ENCODE measurements around the gene UTS2R. TPM values are rescaled to one million over a fixed set of nuclear protein-coding genes. Genes with fewer than 3 reads are reported as not detected.

UTS2R gene
- total RNA-seq, 1 donor from 2014 or later, result not detected

- Mint-ChIP-seq H3K27ac (no peak overlapping the region), H3K4me3 (no peak overlapping the region), H3K9me3 (no peaks in the 10 kb centered on the region), H3K36me3 (ENCODE audit: low read depth) (no peaks in the 10 kb centered on the region), H3K27me3 (ENCODE audit: insufficient read depth) (no peaks in the 10 kb centered on the region), H3K4me1 (ENCODE audit: low read depth) (peaks cover 4% of the 10 kb centered on the region)
- intact Hi-C loops (cut with micrococcal nuclease), result loop anchor here (1.0 kb wide), 1 partner anchor 35 kb away; no protein-coding TSS in a partner anchor
- DNase-seq (ENCODE audit: low spot score), result no peak
Observed at GRCh38 chr17:82386881-82387704, 15.5 kb downstream of the UTS2R start.

GRCh38 chr17:82387705-82388106 is 16.1 kb downstream of the UTS2R start:
- no peaks in the 10 kb centered on the region for H3K27me3 Mint-ChIP-seq (ENCODE audit: insufficient read depth)
- no peak overlapping the region for H3K4me3 Mint-ChIP-seq
- H3K9me3 Mint-ChIP-seq, result no peaks in the 10 kb centered on the region
- no peak for DNase-seq (ENCODE audit: low spot score)
- no peaks in the 10 kb centered on the region for H3K36me3 Mint-ChIP-seq (ENCODE audit: low read depth)
- H3K27ac Mint-ChIP-seq, result no peak overlapping the region
- intact Hi-C loops (cut with micrococcal nuclease), result loop anchor here (1.0 kb wide), 1 partner anchor 35 kb away; no protein-coding TSS in a partner anchor
- peaks cover 4% of the 10 kb centered on the region for H3K4me1 Mint-ChIP-seq (ENCODE audit: low read depth)

GRCh38 chr17:82388223-82388921 is 16.8 kb downstream of the UTS2R start:
- Mint-ChIP-seq H3K36me3 (ENCODE audit: low read depth) (no peaks in the 10 kb centered on the region), H3K27me3 (ENCODE audit: insufficient read depth) (no peaks in the 10 kb centered on the region), H3K27ac (no peak overlapping the region), H3K4me3 (no peak overlapping the region), H3K9me3 (no peaks in the 10 kb centered on the region), H3K4me1 (ENCODE audit: low read depth) (peaks cover 4% of the 10 kb centered on the region)
- intact Hi-C loops (cut with micrococcal nuclease), result no loop called here
- no peak for DNase-seq (ENCODE audit: low spot score)

GRCh38 chr17:82388922-82389283 is 17.3 kb downstream of the UTS2R start:
- intact Hi-C loops (cut with micrococcal nuclease), result no loop called here
- H3K27me3 Mint-ChIP-seq (ENCODE audit: insufficient read depth), result no peaks in the 10 kb centered on the region
- H3K9me3 Mint-ChIP-seq, result no peaks in the 10 kb centered on the region
- peaks cover 4% of the 10 kb centered on the region for H3K4me1 Mint-ChIP-seq (ENCODE audit: low read depth)
- no peak overlapping the region for H3K27ac Mint-ChIP-seq
- no peak overlapping the region for H3K4me3 Mint-ChIP-seq
- H3K36me3 Mint-ChIP-seq (ENCODE audit: low read depth), result no peaks in the 10 kb centered on the region
- no peak for DNase-seq (ENCODE audit: low spot score)

- no peaks in the 10 kb centered on the region for H3K9me3 Mint-ChIP-seq
- no peak overlapping the region for H3K27ac Mint-ChIP-seq
- no peak for DNase-seq (ENCODE audit: low spot score)
- H3K36me3 Mint-ChIP-seq (ENCODE audit: low read depth), result no peaks in the 10 kb centered on the region
- intact Hi-C loops (cut with micrococcal nuclease), result no loop called here
- H3K4me3 Mint-ChIP-seq, result no peak overlapping the region
- H3K27me3 Mint-ChIP-seq (ENCODE audit: insufficient read depth), result no peaks in the 10 kb centered on the region
- peaks cover 4% of the 10 kb centered on the region for H3K4me1 Mint-ChIP-seq (ENCODE audit: low read depth)
Observed at GRCh38 chr17:82389379-82389778, 17.8 kb downstream of the UTS2R start.

- peaks cover 4% of the 10 kb centered on the region for H3K4me1 Mint-ChIP-seq (ENCODE audit: low read depth)
- no peak overlapping the region for H3K4me3 Mint-ChIP-seq
- H3K27ac Mint-ChIP-seq, result no peak overlapping the region
- no peaks in the 10 kb centered on the region for H3K27me3 Mint-ChIP-seq (ENCODE audit: insufficient read depth)
- intact Hi-C loops (cut with micrococcal nuclease), result no loop called here
- H3K9me3 Mint-ChIP-seq, result no peaks in the 10 kb centered on the region
- DNase-seq (ENCODE audit: low spot score), result no peak
- no peaks in the 10 kb centered on the region for H3K36me3 Mint-ChIP-seq (ENCODE audit: low read depth)
Observed at GRCh38 chr17:82390015-82390859, 18.7 kb downstream of the UTS2R start.

- no peak for DNase-seq (ENCODE audit: low spot score)
- Mint-ChIP-seq H3K27me3 (ENCODE audit: insufficient read depth) (no peaks in the 10 kb centered on the region), H3K36me3 (ENCODE audit: low read depth) (no peaks in the 10 kb centered on the region), H3K4me3 (no peak overlapping the region), H3K9me3 (no peaks in the 10 kb centered on the region), H3K4me1 (ENCODE audit: low read depth) (peaks cover 4% of the 10 kb centered on the region), H3K27ac (no peak overlapping the region)
- intact Hi-C loops (cut with micrococcal nuclease), result no loop called here
Observed at GRCh38 chr17:82390860-82391435, 19.4 kb downstream of the UTS2R start.

- H3K4me1 Mint-ChIP-seq (ENCODE audit: low read depth), result peaks cover 4% of the 10 kb centered on the region
- no peaks in the 10 kb centered on the region for H3K27me3 Mint-ChIP-seq (ENCODE audit: insufficient read depth)
- DNase-seq (ENCODE audit: low spot score), result no peak
- H3K9me3 Mint-ChIP-seq, result no peaks in the 10 kb centered on the region
- H3K27ac Mint-ChIP-seq, result no peak overlapping the region
- intact Hi-C loops (cut with micrococcal nuclease), result no loop called here
- no peak overlapping the region for H3K4me3 Mint-ChIP-seq
- H3K36me3 Mint-ChIP-seq (ENCODE audit: low read depth), result no peaks in the 10 kb centered on the region
Observed at GRCh38 chr17:82391496-82392066, 20.0 kb downstream of the UTS2R start.

- H3K4me3 Mint-ChIP-seq, result no peak overlapping the region
- intact Hi-C loops (cut with micrococcal nuclease), result no loop called here
Observed at GRCh38 chr17:82392209-82392920, 20.8 kb downstream of the UTS2R start.

GRCh38 chr17:82392941-82393340 is 21.4 kb downstream of the UTS2R start:
- H3K4me1 Mint-ChIP-seq (ENCODE audit: low read depth), result no peaks in the 10 kb centered on the region
- intact Hi-C loops (cut with micrococcal nuclease), result no loop called here
- H3K27ac Mint-ChIP-seq, result no peak overlapping the region
- no peak overlapping the region for H3K4me3 Mint-ChIP-seq
- no peaks in the 10 kb centered on the region for H3K36me3 Mint-ChIP-seq (ENCODE audit: low read depth)
- H3K9me3 Mint-ChIP-seq, result no peaks in the 10 kb centered on the region
- DNase-seq (ENCODE audit: low spot score), result no peak
- no peaks in the 10 kb centered on the region for H3K27me3 Mint-ChIP-seq (ENCODE audit: insufficient read depth)

More at GRCh38 chr17:82392209-82392920, 20.8 kb downstream of the UTS2R start:
- no peak for DNase-seq (ENCODE audit: low spot score)
- H3K27ac Mint-ChIP-seq, result no peak overlapping the region
- no peaks in the 10 kb centered on the region for H3K27me3 Mint-ChIP-seq (ENCODE audit: insufficient read depth)
- H3K4me1 Mint-ChIP-seq (ENCODE audit: low read depth), result peaks cover 3% of the 10 kb centered on the region
- no peaks in the 10 kb centered on the region for H3K9me3 Mint-ChIP-seq
- no peaks in the 10 kb centered on the region for H3K36me3 Mint-ChIP-seq (ENCODE audit: low read depth)

GRCh38 chr17:82394278-82394677 is 22.7 kb downstream of the UTS2R start:
- Mint-ChIP-seq H3K4me3 (no peak overlapping the region), H3K36me3 (ENCODE audit: low read depth) (no peaks in the 10 kb centered on the region), H3K4me1 (ENCODE audit: low read depth) (no peaks in the 10 kb centered on the region), H3K9me3 (no peaks in the 10 kb centered on the region), H3K27me3 (ENCODE audit: insufficient read depth) (no peaks in the 10 kb centered on the region), H3K27ac (no peak overlapping the region)
- intact Hi-C loops (cut with micrococcal nuclease), result no loop called here
- no peak for DNase-seq (ENCODE audit: low spot score)

Measured in activated T-helper 1 cell treated with anti-CD3 and anti-CD28 coated beads, Interleukin-12 subunit alpha, Interleukin-12 subunit beta, Interleukin-2, Interleukin-4 antibody, amounts not matched to agents 30 ng/mL and 10 ng/mL and 1 ng/mL, durations not matched to agents 14 hours and 24 hours and 36 hours (primary cell).